MM.1S (cell line): ENCODE data around the gene AFAP1.

Source experiments
- EZH2 ChIP-seq: fragments of 300-600 bp; sonication (generic); optimal IDR thresholded peaks from 2 replicates; pipeline ENCODE3; 2017; ENCODE audit warnings: low read depth, mild to moderate bottlenecking, antibody characterized with exemption, low read length, mixed read lengths
- EZH2phosphoT487 ChIP-seq: fragments of 300-600 bp; sonication (generic); IDR thresholded peaks from 2 replicates; pipeline ENCODE4 v1.6.1; 2018; ENCODE audit warnings: antibody characterized with exemption, low read length
- TF ChIP-seq, protein P1 (sequence below): fragments of 300-600 bp; sonication (generic); IDR thresholded peaks from 2 replicates; pipeline ENCODE4 v1.5.1; 2016; ENCODE audit warnings: antibody characterized with exemption, low read length, mixed read lengths

DNA sequence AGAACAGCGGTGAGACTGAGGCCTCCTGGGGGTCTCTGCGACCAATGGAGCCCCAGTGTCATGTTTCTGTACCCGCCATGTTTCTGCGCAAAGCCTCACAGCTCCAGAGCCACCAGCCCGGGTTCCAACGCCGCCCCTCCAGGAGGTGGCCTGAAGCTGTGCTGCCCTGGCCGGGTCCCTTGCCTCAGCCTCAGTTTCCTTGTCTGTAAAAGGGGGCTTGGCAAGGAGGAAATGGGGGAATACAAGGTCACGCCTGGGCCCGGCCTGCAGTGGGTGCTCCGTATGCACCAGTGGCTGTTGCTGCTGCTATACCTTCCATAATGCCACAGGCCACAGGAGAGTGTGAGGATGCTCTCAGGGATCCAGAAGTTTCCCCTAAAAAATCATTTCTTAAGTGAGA lies 229.5 kb downstream of the AFAP1 start:
- TF ChIP-seq EZH2phosphoT487 (no peak), EZH2 (no peak)
- TF ChIP-seq, protein P1, sequence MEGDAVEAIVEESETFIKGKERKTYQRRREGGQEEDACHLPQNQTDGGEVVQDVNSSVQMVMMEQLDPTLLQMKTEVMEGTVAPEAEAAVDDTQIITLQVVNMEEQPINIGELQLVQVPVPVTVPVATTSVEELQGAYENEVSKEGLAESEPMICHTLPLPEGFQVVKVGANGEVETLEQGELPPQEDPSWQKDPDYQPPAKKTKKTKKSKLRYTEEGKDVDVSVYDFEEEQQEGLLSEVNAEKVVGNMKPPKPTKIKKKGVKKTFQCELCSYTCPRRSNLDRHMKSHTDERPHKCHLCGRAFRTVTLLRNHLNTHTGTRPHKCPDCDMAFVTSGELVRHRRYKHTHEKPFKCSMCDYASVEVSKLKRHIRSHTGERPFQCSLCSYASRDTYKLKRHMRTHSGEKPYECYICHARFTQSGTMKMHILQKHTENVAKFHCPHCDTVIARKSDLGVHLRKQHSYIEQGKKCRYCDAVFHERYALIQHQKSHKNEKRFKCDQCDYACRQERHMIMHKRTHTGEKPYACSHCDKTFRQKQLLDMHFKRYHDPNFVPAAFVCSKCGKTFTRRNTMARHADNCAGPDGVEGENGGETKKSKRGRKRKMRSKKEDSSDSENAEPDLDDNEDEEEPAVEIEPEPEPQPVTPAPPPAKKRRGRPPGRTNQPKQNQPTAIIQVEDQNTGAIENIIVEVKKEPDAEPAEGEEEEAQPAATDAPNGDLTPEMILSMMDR: no peak
